GM21390 (cell line): ENCODE measurements around the gene ZNF232.
A peak's percentile ranks its signal among the peaks of the same experiment; 100 is the strongest.
"Not testable (repeated sequence)": the region's sequence is repeated elsewhere in the genome, so short reads cannot be mapped to it uniquely, and the experiment has no call there.

Source experiments
- ATAC-seq: cut with Tn5 transposase; IDR thresholded peaks from one replicate; pipeline ENCODE4 v1.9.1; 2021; ENCODE audit not compliant: unreplicated experiment

ZNF232 gene

GRCh38 chr17:5111402-5112204 is at the start of gene ZNF232:
TSS of gene ZNF232 (minus strand) at chr17:5111878. CDS start at chr17:5111822, 56 bp downstream.
- ATAC-seq: peak; percentile 80

GRCh38 chr17:5160702-5161101 is 49.0 kb upstream of the ZNF232 start:
- ATAC-seq: not testable (repeated sequence)

GRCh38 chr17:5146122-5146521 is 34.4 kb upstream of the ZNF232 start:
- not testable (repeated sequence) for ATAC-seq

- not testable (repeated sequence) for ATAC-seq
Observed at GRCh38 chr17:5142877-5143276, 31.2 kb upstream of the ZNF232 start.

GRCh38 chr17:5139458-5139732 is 27.7 kb upstream of the ZNF232 start:
- ATAC-seq: no peak

- ATAC-seq: no peak
Observed at GRCh38 chr17:5138616-5139457, 27.2 kb upstream of the ZNF232 start.

- not testable (repeated sequence) for ATAC-seq
Observed at GRCh38 chr17:5138198-5138544, 26.5 kb upstream of the ZNF232 start.

- not testable (repeated sequence) for ATAC-seq
Observed at GRCh38 chr17:5137511-5138197, 26.0 kb upstream of the ZNF232 start.

GRCh38 chr17:5136580-5137412 is 25.1 kb upstream of the ZNF232 start:
- not testable (repeated sequence) for ATAC-seq

- no peak for ATAC-seq
Observed at GRCh38 chr17:5135726-5136579, 24.3 kb upstream of the ZNF232 start.

- not testable (repeated sequence) for ATAC-seq
Observed at GRCh38 chr17:5135131-5135712, 23.5 kb upstream of the ZNF232 start.

- not testable (repeated sequence) for ATAC-seq
Observed at GRCh38 chr17:5134571-5134970, 22.9 kb upstream of the ZNF232 start.

GRCh38 chr17:5133961-5134360 is 22.3 kb upstream of the ZNF232 start:
- not testable (repeated sequence) for ATAC-seq

GRCh38 chr17:5133311-5133710 is 21.6 kb upstream of the ZNF232 start:
- no peak for ATAC-seq

- ATAC-seq: not testable (repeated sequence)
Observed at GRCh38 chr17:5132503-5133225, 21.0 kb upstream of the ZNF232 start.

GRCh38 chr17:5131799-5132502 is 20.3 kb upstream of the ZNF232 start:
- not testable (repeated sequence) for ATAC-seq

- ATAC-seq: no peak
Observed at GRCh38 chr17:5131146-5131715, 19.6 kb upstream of the ZNF232 start.

- ATAC-seq: not testable (repeated sequence)
Observed at GRCh38 chr17:5130687-5131086, 19.0 kb upstream of the ZNF232 start.
